Uterus (tissue), 2 donors: ENCODE results near the gene MFSD2A.

Experiments
- CTCF ChIP-seq, 4 experiments: fragments of 200-600 bp in 2 of 4; fragments of 450-650 bp in 2 of 4; sonication (generic) in 2 of 4; IDR thresholded peaks; one replicate each; pipeline ENCODE4 v1.5.1; 2016 to 2019; ENCODE audit warnings: antibody characterized with exemption in 4 of 4, mild to moderate bottlenecking in 2 of 4, moderate library complexity in 1 of 4
- POLR2A ChIP-seq, 2 donors: fragments of 450-650 bp; IDR thresholded peaks; one replicate each; pipeline ENCODE4 v1.6.1; 2016; ENCODE audit warnings: antibody characterized with exemption in 2 of 2, mild to moderate bottlenecking in 1 of 2, moderate library complexity in 1 of 2

GRCh38 chr1:39952359-39953110 is 2.4 kb upstream of the MFSD2A start:
- TF ChIP-seq CTCF (IDR thresholded peaks at IDR 0.05) (no peak), POLR2A (IDR thresholded peaks at IDR 0.05) (no peak)
